Psoas muscle (tissue), 8 donors: ENCODE measurements around the gene KCNMB3. TPM values are rescaled to one million over a fixed set of nuclear protein-coding genes. Genes with fewer than 3 reads are reported as not detected.
"Not testable (repeated sequence)": the region's sequence is repeated elsewhere in the genome, so short reads cannot be mapped to it uniquely, and the experiment has no call there.

Experiments used
- ATAC-seq, 4 donors: fragments of 200-7000 bp; cut with Tn5 transposase; one replicate each; pipeline ENCODE4 v1.9.1; 2020; ENCODE audit warnings: moderate library complexity in 3 of 4, mild to moderate bottlenecking in 2 of 4
- DNase-seq, 2 donors: peaks; one replicate each; pipeline ENCODE4 v3.0.0-alpha.2; 2020
- H3K27ac ChIP-seq: fragments of 200-600 bp; one replicate; pipeline ENCODE4 v1.8.0; 2022
- H3K27me3 ChIP-seq, 3 donors: fragments of 200-600 bp in 1 of 3; one replicate each; pipeline versions ENCODE4 v1.6.1 to v1.8.0; 2013 to 2022; ENCODE audit warnings: low read length in 2 of 3, mild to moderate bottlenecking in 2 of 3, moderate library complexity in 1 of 3; ENCODE audit not compliant: insufficient read depth in 3 of 3
- H3K36me3 ChIP-seq, 2 donors: fragments of 200-600 bp in 1 of 2; one replicate each; pipeline versions ENCODE4 v1.6.1 to v1.8.0; 2013 to 2022; ENCODE audit warnings: low read depth in 1 of 2, mild to moderate bottlenecking in 1 of 2, moderate library complexity in 1 of 2; ENCODE audit not compliant: insufficient read depth in 1 of 2
- H3K4me1 ChIP-seq: fragments of 200-600 bp; one replicate; pipeline ENCODE4 v1.8.0; 2022
- H3K4me3 ChIP-seq: fragments of 200-600 bp; one replicate; pipeline ENCODE4 v1.8.0; 2022; ENCODE audit warnings: mild to moderate bottlenecking
- H3K9me3 ChIP-seq: fragments of 200-600 bp; one replicate; pipeline ENCODE4 v1.8.0; 2022
- CTCF ChIP-seq: fragments of 200-600 bp; IDR thresholded peaks from one replicate; pipeline ENCODE4 v1.8.0; 2022; ENCODE audit warnings: antibody characterized with exemption
- WGBS, 3 donors: extraction: QIAGEN DNeasy Blood & Tissue Kit; methylation state at CpG; one replicate each; pipeline versions ENCODE4 v1.1.6 to v1.1.7; 2013; 5-methylcytosine and 5-hydroxymethylcytosine counted together
- intact Hi-C, 2 donors: fragments of 100-400 bp; cut with DNase I; formaldehyde crosslinking; loops; one replicate each; pipeline versions ENCODE4 v1.11.0 to v1.14.2; 2022
- polyA plus RNA-seq, 3 donors: library from polyadenylated mRNA; stranded (reverse); fragments of 200-250 nt; gene quantifications; one replicate each; pipeline ENCODE4 v1.2.3, GENCODE V29; 2013
- total RNA-seq, 4 donors: library from RNA; stranded (reverse); fragmentation: NEBNext Ultra II Directional in 2 of 4; extraction: Animal tissue kit (Norgen Biotek cat#: 25700) in 2 of 4; gene quantifications; one replicate each; pipeline versions ENCODE4 v1.2.1 to v1.2.4, GENCODE V29; 2021 to 2023
- donor health status: healthy with polysubstance abuse.
- donor health status: DM: no; HTN: no; CAD: no; lungs with moderate emphysema.
- donor health status: Bipolar disorder and iron deficiency.
- donor health status: healthy.
- donor health status: DM: yes; HTN: yes; CAD: no.
- donor health status: DM: no; HTN: no; CAD: no.
- donor health status: DM: no; HTN: no; CAD: no.
- donor health status: DM: yes; HTN: yes; CAD: no.

The KCNMB3 gene
- total and polyA plus RNA-seq, 7 donors = 0.44 to 1.6 (median 0.72) TPM

GRCh38 chr3:179279837-179280236 is 28.9 kb upstream of the KCNMB3 start:
- intact Hi-C loops = no loop called here
- Histone ChIP-seq H3K27me3 (no peaks in the 10 kb centered on the region), H3K4me1 (no peaks in the 10 kb centered on the region), H3K4me3 (no peak overlapping the region), H3K36me3 (no peaks in the 10 kb centered on the region), H3K27ac (no peak overlapping the region), H3K9me3 (no peaks in the 10 kb centered on the region)
- no peak for TF ChIP-seq CTCF
- ATAC-seq (no peak), DNase-seq (no peak)
- WGBS, 3 donors = 87 to 96% (median 89%) methylated on average over 1 of the region's 1 CpG

GRCh38 chr3:179278932-179279693 is 28.2 kb upstream of the KCNMB3 start:
- Histone ChIP-seq H3K36me3 (no peaks in the 10 kb centered on the region), H3K27ac (no peak overlapping the region), H3K27me3 (no peaks in the 10 kb centered on the region), H3K4me3 (no peak overlapping the region), H3K4me1 (no peaks in the 10 kb centered on the region), H3K9me3 (no peaks in the 10 kb centered on the region)
- no peak for TF ChIP-seq CTCF
- DNase-seq = no peak
- intact Hi-C loops = no loop called here
- ATAC-seq = no peak
- WGBS, 3 donors = 49 to 56% (median 55%) methylated on average over 4 of the region's 4 CpGs

GRCh38 chr3:179278151-179278550 is 27.2 kb upstream of the KCNMB3 start:
- Histone ChIP-seq H3K27me3 (no peaks in the 10 kb centered on the region), H3K36me3 (no peaks in the 10 kb centered on the region), H3K4me3 (no peak overlapping the region), H3K4me1 (no peaks in the 10 kb centered on the region), H3K9me3 (no peaks in the 10 kb centered on the region), H3K27ac (no peak overlapping the region)
- no peak for ATAC-seq
- intact Hi-C loops = no loop called here
- whole genome bisulfite sequencing, 3 donors = 91 to 100% (median 98%) methylated on average over 1 of the region's 1 CpG
- TF ChIP-seq CTCF = no peak
- no peak for DNase-seq

GRCh38 chr3:179276743-179277142 is 25.8 kb upstream of the KCNMB3 start:
- WGBS, 3 donors = 86 to 90% (median 88%) methylated on average over 3 of the region's 3 CpGs
- no peak for TF ChIP-seq CTCF
- DNase-seq (no peak), ATAC-seq (no peak)
- intact Hi-C loops = no loop called here
- no peaks in the 10 kb centered on the region for H3K4me1 ChIP-seq
- no peaks in the 10 kb centered on the region for H3K27me3 ChIP-seq
- H3K9me3 ChIP-seq = no peaks in the 10 kb centered on the region
- no peak overlapping the region for H3K27ac ChIP-seq
- H3K4me3 ChIP-seq = no peak overlapping the region
- H3K36me3 ChIP-seq = no peaks in the 10 kb centered on the region

GRCh38 chr3:179276001-179276400 is 25.1 kb upstream of the KCNMB3 start:
- no peak overlapping the region for H3K4me3 ChIP-seq
- DNase-seq = no peak
- H3K27me3 ChIP-seq = no peaks in the 10 kb centered on the region
- H3K27ac ChIP-seq = no peak overlapping the region
- intact Hi-C loops = no loop called here
- H3K36me3 ChIP-seq = no peaks in the 10 kb centered on the region
- no peaks in the 10 kb centered on the region for H3K9me3 ChIP-seq
- 64 to 69% (median 65%) methylated on average over 3 of the region's 3 CpGs for WGBS, 3 donors
- ATAC-seq = no peak
- no peaks in the 10 kb centered on the region for H3K4me1 ChIP-seq
- no peak for TF ChIP-seq CTCF

GRCh38 chr3:179274434-179274833 is 23.5 kb upstream of the KCNMB3 start:
- intact Hi-C loops, H3K4me1 ChIP-seq, H3K27ac ChIP-seq, H3K27me3 ChIP-seq, ATAC-seq, H3K4me3 ChIP-seq, DNase-seq, H3K36me3 ChIP-seq, H3K9me3 ChIP-seq: not testable (repeated sequence)
- 91 to 100% (median 97%) methylated on average over 2 of the region's 2 CpGs for WGBS, 3 donors
